Head of caudate nucleus (tissue), 42 donors: ENCODE measurements around the gene LRRC55.
A peak's percentile ranks its signal among the peaks of the same experiment; 100 is the strongest.
"Not testable (repeated sequence)": the region's sequence is repeated elsewhere in the genome, so short reads cannot be mapped to it uniquely, and the experiment has no call there.

Experiments
- DNase-seq, 42 donors: peaks; one replicate each; pipeline versions ENCODE4 v3.0.0 to v3.0.0-alpha.2; 2020 to 2021; ENCODE audit warnings: mixed read lengths in 7 of 42
- intact Hi-C: fragments of 100-400 bp; cut with DNase I; formaldehyde crosslinking; loops from one replicate; pipeline ENCODE4 v1.15.0; 2022

Gene LRRC55

GRCh38 chr11:57158599-57158998 is 23.2 kb upstream of the LRRC55 start:
- intact Hi-C loops: no loop called here
- DNase-seq: no peak

GRCh38 chr11:57160665-57161064 is 21.1 kb upstream of the LRRC55 start:
- DNase-seq: no peak
- intact Hi-C loops: no loop called here

DNA sequence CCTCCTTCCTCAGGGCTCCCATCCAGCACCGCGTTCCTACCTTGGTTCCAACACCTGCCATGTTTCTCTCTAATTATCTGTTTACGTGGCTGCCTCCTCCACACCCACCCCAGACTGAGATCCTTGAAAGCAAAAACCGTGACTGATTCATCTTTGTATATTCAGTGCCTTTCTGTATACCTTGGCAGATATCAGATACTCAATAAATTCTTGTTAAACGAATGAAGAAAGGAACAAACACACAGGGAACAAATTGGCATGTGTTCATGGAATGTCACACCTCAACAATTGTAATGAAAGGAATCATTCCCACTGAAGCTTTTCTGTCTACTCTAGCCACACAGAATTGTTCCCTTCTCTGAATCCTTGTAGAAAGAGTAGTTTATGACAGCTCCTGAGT is 20.4 kb upstream of the LRRC55 start:
- intact Hi-C loops: no loop called here
- no peak for DNase-seq

- intact Hi-C loops: no loop called here
- DNase-seq: no peak
Observed at GRCh38 chr11:57162179-57162898, 19.4 kb upstream of the LRRC55 start.

DNA sequence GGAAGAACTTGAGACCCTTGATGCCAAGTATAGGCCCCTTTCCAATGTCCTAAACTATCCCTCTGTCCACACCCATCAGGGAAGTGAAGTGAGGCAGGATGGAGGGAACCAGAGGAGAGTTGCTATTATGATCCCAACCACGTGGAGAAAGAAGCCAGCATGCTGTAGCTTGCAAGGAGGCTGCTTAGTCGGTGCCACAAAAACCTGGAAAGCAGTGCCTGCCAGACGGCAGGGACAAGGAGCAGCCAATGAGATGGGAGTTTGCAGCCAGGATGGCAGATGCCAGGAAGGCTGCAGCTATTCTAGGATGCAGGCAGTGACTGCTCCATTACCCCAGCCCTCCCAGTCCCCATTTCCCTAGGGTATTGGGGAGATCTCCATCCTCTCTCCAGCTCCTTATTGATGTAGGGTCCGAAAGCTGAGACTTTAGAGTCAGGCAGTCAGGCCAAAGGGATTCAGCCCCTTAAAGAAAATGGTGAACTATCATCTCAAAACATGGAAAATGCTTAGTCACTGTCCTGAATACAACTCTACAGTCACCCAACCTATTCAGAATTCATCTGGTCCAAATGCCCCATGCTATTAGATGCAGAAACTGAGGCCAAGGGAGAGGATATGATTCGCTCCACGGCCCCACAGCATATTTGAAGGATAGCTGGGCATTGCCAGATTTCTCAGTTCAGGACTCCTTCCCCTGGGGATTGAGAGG is 18.4 kb upstream of the LRRC55 start:
- peak in 1 of 42 donors; percentile 14 for DNase-seq
- intact Hi-C loops: no loop called here

DNA sequence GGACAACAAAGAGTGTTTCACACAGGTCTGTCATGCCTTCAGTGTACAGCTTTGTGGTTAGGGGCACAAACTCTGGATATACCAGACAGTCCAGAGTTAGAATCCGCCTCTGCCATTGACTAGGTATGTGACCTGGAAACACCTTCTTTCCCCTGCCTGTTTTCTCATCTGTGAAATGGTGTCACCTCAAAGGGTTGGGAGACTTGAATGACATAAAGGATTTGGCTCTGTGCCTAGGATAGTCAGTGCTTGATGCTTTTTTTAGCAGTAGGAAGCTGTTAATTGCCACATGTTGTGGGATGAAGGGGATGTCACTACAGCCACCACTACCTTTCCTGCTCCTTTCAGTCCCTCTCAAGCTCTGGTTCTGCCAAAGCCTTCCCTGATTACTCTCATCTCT is 17.4 kb upstream of the LRRC55 start:
- intact Hi-C loops: no loop called here
- DNase-seq: no peak

DNA sequence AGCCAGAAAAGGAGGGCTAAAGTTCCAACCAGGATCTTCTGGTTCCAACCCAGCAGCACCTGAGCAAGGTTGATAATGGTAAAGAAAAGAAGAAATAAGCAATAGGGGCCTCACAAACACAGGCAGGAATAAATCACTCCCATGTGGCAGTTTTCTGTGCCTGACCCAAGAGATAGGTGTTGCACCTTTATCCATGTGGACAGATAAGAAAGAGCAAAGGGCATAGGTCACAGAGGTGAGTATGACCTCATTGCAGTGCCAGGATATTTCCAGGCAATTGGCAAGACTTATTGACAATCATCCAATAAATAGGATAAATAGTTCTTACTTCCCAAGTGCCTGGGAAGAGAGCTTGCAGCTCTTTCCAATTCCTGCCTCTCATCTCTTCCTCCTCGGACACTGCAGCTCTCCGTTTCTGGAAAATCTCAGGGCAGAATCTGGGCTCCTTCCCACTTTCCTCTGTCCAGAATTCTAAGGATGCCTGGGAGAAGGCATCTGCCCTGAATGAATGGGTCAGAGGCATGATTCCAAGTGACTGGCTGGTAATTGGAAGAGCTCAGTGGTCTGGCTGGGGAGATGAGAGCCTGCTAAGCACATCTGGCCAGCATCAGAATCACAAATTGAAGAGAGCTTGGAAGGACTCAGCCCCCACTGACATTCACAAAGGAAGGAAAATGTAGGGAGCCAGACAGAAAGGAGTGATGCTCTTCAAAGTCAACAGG is 14.5 kb upstream of the LRRC55 start:
- DNase-seq: peak in 10 of 42 donors; percentile 11 to 57 (median 30)
- intact Hi-C loops: no loop called here

- DNase-seq, intact Hi-C loops: not testable (repeated sequence)
Observed at GRCh38 chr11:57169732-57170313, 11.9 kb upstream of the LRRC55 start.

DNA sequence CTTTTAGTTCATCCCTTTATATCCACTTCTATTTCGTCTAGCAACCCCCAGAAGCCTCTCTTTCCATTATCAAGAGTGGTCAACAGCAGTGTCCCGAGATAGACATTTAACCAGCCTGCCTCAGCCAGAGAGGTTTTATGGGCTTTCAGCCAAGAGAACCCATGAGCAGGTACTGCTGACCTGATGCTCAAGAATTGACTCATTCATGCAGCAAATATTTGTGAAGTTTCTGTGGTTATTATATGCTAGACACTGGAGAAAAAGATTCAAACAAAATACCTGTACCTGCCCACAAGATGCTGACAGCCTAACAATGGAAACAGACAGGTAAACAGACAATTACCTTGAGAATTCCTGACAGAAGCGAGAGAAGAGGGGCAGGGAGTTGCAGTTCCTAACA is 9.7 kb upstream of the LRRC55 start:
- no peak for DNase-seq
- intact Hi-C loops: no loop called here

DNA sequence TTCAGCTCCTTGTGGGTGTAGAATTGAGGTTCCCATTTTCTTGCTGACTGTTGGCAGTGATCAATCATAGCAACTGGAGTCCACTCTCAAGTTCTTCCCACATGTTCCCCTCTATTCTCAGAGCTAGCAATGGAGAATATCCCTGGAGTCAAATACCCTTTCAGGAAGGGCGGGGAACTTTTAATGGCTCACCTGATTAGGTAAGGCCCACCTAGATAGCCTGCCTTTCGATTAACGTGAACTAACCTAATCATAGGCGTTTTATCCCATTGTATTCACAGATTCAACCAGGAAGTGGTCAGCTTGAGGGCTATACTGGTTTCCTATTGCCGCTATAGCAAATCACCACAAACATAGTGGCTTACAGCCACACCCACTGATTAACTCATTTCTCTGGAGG is 7.1 kb upstream of the LRRC55 start:
- intact Hi-C loops: no loop called here
- no peak for DNase-seq

DNA sequence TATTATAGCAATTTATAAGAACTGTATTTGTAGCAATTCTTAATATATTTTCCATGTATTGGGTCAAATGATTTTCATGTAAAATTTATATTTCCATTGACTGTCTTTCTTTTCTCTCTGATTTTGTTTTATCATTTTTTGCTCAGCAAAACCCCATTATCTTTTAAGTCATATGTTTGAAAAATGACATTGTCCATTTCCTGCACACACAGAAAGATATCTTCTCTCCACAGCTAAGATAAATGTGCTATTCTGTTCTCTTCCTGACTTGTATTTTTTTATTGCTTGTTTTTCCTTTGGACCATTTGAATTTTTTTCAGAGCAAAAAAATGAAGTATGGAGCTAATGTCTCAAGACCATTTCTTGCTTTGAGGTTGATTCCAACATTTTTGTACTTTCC is 6.3 kb upstream of the LRRC55 start:
- intact Hi-C loops: no loop called here
- no peak for DNase-seq

DNA sequence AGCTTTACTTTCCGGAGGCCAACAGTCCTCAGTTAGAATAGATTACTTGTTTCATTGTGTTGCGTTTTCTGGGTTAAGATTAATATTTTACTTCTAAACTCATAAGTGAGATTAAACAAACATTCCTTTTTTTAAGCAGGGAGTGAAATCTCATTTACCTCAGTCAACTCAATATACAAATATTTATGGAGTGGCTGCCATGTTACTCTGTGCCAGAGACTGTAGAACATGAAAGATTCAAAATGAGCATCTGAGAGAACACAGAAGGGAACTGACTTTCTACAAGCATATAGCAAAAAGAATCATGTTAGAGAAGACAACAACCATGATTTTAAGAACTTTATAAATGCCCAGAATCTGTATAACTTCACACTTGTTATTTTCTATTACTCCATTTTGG is 3.4 kb upstream of the LRRC55 start:
- intact Hi-C loops: no loop called here
- no peak for DNase-seq

DNA sequence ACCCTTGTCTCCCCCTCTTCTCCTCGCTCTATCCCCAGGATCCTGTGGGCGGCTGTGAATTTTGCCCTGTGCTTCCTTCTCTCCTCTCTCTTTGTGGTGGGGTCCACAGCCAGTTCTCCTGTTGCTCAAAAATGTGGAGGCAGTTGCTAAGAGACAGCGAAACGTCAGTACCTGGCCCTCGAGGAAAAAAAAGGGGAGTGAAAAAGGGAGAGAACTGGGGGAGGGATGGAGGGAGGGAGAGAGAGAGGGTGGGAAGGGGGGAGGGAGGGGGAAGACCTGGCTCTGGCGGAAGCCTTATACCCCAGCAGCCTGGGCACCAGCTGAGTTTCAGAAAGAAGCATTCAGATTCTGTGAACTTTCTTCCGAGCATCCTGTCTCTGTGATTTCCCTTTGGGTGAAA is 2.1 kb upstream of the LRRC55 start:
- no peak for DNase-seq
- intact Hi-C loops: no loop called here

DNA sequence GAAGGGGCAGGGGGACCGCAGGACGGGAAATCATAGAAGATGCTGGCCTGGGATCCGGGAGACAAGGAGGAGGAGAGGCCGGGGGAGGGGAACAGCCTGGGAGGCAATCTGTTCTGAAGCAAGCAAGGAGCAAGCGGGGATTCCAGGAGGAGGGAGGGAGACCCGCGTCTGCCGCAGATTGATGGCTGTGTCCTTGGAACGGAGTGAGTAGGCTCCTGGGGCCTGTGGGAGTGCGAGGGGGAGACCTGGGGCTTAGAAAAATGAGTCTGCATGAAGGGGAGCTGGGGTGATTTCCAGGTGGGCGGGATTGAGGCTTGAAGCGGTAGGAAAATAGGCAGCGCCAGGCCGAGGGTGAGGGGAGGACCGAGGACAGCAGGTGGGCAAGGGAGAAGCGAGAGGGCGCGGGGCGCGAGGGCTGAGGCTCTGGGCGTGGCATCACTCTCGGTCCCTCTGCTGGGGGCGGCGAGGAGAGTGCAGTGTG is 1.6 kb upstream of the LRRC55 start:
- intact Hi-C loops: no loop called here
- DNase-seq: peak in 36 of 42 donors; percentile 4 to 74 (median 38)

DNA sequence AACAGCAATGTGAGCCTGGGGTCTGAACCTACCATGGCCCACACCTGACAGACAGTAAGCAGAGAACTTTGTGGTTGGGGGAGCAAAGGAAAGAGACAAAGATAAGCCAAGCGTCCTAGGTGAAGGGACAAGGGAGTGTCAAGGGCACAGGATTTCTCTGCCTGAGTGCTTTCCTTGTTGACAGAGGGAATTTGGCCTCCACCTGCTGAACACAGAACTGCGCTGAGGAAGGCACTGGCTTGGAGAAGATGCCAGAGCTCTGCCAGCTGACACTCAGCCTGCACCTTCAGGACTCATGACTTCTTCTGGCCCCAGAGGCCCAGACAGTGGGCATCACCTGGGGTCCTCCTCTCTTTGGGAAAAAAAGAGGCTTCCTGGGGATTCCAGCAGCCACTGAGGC is 789 bp upstream of the LRRC55 start:
- intact Hi-C loops: no loop called here

GRCh38 chr11:57182896-57183295 is 1.1 kb downstream of the LRRC55 start:
- intact Hi-C loops: no loop called here
- DNase-seq: no peak

More for the DNA sequence above, 789 bp upstream of the LRRC55 start:
- DNase-seq: no peak

DNA sequence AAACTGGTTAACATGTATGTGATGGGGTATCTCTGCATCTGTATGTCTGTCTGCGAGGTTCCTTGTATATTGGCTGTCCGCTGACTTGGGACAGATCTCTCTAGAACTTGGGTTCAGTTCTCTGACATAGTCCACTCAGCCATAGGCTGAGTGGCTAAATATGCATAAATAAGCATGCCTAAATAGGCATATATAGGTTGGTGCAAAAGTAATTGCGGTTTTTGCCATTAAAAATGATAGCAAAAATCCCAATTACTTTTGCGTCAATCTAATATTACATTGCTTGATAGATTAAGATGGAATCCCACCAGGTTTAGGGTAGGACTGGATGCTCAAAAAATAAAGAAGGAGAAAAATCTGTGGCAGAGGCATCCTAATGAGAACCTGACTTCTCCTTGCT is 8.8 kb downstream of the LRRC55 start:
- intact Hi-C loops: no loop called here
- DNase-seq: no peak

- intact Hi-C loops: no loop called here
- DNase-seq: peak in 1 of 42 donors; percentile 21
Observed at GRCh38 chr11:57191311-57192219, 9.8 kb downstream of the LRRC55 start.

DNA sequence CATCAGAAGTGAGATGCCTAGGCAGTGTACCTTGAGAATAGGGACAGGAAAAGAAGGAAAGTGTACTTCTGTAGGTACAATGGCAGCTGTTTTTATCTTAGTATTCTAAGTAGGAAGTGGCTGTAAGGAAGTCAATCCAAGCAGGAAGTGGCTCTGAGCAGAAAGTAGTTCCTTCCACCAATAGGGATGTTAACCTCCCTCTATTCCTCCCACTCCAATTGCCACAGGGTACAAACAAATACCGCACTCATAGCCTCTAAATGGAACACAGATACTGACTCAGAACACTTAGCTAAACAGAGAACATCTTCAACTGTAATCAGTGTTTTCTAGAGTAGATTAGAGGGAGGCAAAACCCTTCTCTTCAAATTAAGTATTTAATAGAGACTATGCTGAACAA is 10.6 kb downstream of the LRRC55 start:
- intact Hi-C loops: no loop called here
- DNase-seq: no peak
